Measurements from ENCODE around the gene RNF208.

GRCh38 chr9:137216188-137216965, 5.7 kb downstream of the RNF208 start:
- TF ChIP-seq, protein P1, sequence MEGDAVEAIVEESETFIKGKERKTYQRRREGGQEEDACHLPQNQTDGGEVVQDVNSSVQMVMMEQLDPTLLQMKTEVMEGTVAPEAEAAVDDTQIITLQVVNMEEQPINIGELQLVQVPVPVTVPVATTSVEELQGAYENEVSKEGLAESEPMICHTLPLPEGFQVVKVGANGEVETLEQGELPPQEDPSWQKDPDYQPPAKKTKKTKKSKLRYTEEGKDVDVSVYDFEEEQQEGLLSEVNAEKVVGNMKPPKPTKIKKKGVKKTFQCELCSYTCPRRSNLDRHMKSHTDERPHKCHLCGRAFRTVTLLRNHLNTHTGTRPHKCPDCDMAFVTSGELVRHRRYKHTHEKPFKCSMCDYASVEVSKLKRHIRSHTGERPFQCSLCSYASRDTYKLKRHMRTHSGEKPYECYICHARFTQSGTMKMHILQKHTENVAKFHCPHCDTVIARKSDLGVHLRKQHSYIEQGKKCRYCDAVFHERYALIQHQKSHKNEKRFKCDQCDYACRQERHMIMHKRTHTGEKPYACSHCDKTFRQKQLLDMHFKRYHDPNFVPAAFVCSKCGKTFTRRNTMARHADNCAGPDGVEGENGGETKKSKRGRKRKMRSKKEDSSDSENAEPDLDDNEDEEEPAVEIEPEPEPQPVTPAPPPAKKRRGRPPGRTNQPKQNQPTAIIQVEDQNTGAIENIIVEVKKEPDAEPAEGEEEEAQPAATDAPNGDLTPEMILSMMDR (IDR thresholded peaks at IDR 0.05), result no peak
- TF ChIP-seq MXI1 (IDR thresholded peaks at IDR 0.05; ENCODE audit: low read depth, low read length) (no peak), TAF1 (IDR thresholded peaks at IDR 0.05; ENCODE audit: borderline replicate concordance, low read depth, low read length) (no peak), POLR2AphosphoS5 (IDR thresholded peaks at IDR 0.05; ENCODE audit: low read depth, low read length) (no peak), RFX5 (IDR thresholded peaks at IDR 0.05; ENCODE audit: low read length) (no peak)
- TF ChIP-seq, protein P2, sequence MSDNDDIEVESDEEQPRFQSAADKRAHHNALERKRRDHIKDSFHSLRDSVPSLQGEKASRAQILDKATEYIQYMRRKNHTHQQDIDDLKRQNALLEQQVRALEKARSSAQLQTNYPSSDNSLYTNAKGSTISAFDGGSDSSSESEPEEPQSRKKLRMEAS (IDR thresholded peaks at IDR 0.05; ENCODE audit: low read depth), result no peak

All from SK-N-SH (cell line).